AG10803 (cell line): Measurements from ENCODE around the gene TRPV3.

Experiments used
- DNase-seq: peaks from one replicate; pipeline ENCODE4 v3.0.0; 2010; ENCODE audit warnings: low read depth
- H3K4me3 ChIP-seq: 2 replicates; pipeline ENCODE4 v1.5.1; 2011; ENCODE audit warnings: mild to moderate bottlenecking, low read length, control low read depth
- CTCF ChIP-seq: conservative IDR thresholded peaks from 2 replicates; pipeline ENCODE4 v1.5.1; 2011; ENCODE audit warnings: mild to moderate bottlenecking, low read length, control low read depth, inconsistent platforms

The TRPV3 gene

GRCh38 chr17:3507869-3508268 is 49.7 kb downstream of the TRPV3 start:
- DNase-seq: no peak
- no peak for TF ChIP-seq CTCF
- H3K4me3 ChIP-seq: no peak overlapping the region

- H3K4me3 ChIP-seq: no peak overlapping the region
- no peak for DNase-seq
- no peak for TF ChIP-seq CTCF
Observed at GRCh38 chr17:3507071-3507470, 50.5 kb downstream of the TRPV3 start.

- TF ChIP-seq CTCF: no peak
- DNase-seq: no peak
- no peak overlapping the region for H3K4me3 ChIP-seq
Observed at GRCh38 chr17:3506054-3506453, 51.6 kb downstream of the TRPV3 start.

- no peak for DNase-seq
- no peak for TF ChIP-seq CTCF
- no peak overlapping the region for H3K4me3 ChIP-seq
Observed at GRCh38 chr17:3505008-3505407, 52.6 kb downstream of the TRPV3 start.

- no peak overlapping the region for H3K4me3 ChIP-seq
- TF ChIP-seq CTCF: no peak
- no peak for DNase-seq
Observed at GRCh38 chr17:3503285-3503684, 54.3 kb downstream of the TRPV3 start.

- no peak overlapping the region for H3K4me3 ChIP-seq
- no peak for TF ChIP-seq CTCF
- DNase-seq: no peak
Observed at GRCh38 chr17:3502466-3502865, 55.1 kb downstream of the TRPV3 start.

- H3K4me3 ChIP-seq: no peak overlapping the region
- no peak for TF ChIP-seq CTCF
- peak; percentile 45 for DNase-seq
Observed at GRCh38 chr17:3501344-3501743, 56.3 kb downstream of the TRPV3 start.
